DMS153 treated with DMSO at 0.1 percent for 48 hours (cell line): ENCODE measurements around the gene TLE5.

Experiments used
- DNase-seq: peaks from one replicate; lab custom pipeline; 2025; ENCODE audit not compliant: unreplicated experiment; lab: John Stamatoyannopoulos, UW

The TLE5 gene

GRCh38 chr19:3003046-3003445 is 59.2 kb downstream of the TLE5 start:
- no peak for DNase-seq
